K562 (cell line): Measurements from ENCODE around the gene MEX3C. TPM values are rescaled to one million over a fixed set of nuclear protein-coding genes. Genes with fewer than 3 reads are reported as not detected.

Source experiments
- ATAC-seq: fragments of 200-7000 bp; cut with Tn5 transposase; 3 replicates; pipeline ENCODE4 v1.9.1; 2020; ENCODE audit warnings: moderate library complexity
- BruUV-seq: library from RNA; stranded (reverse); fragments of 400-500 nt; replicated peaks from 2 replicates; lab custom pipeline; 2021; lab: Mats Ljungman, UMichigan
- CTCF ChIA-PET: fragments of 300-600 bp; formaldehyde crosslinking; extraction: SDS; loops from one replicate; lab custom pipeline; 2021; ENCODE audit warnings: low intra/inter-chr PET ratio; lab: Yijun Ruan, JAX
- POLR2A ChIA-PET: fragments of 300-600, 350-650 bp; sonication (Branson Sonifier 250); formaldehyde crosslinking; extraction: SDS; loops from one replicate; lab custom pipeline; 2021; ENCODE audit warnings: antibody characterized with exemption, inconsistent platforms; lab: Yijun Ruan, JAX
- DNase-seq, 4 experiments: peaks; one replicate each; pipeline versions ENCODE4 v3.0.0 to v3.0.0-alpha.2; 2011 to 2018; ENCODE audit warnings: low spot score in 3 of 4, mixed read lengths in 3 of 4; ENCODE audit errors: extremely low read depth in 1 of 4
- FAIRE-seq: peaks from 2 replicates; lab custom pipeline; 2011; peaks lifted over from hg19 to GRCh38; lab: Jason Lieb, UNC
- H2AFZ ChIP-seq: 2 replicates; pipeline ENCODE4 v1.6.0; 2011; ENCODE audit warnings: low read depth, low read length, control low read depth, inconsistent platforms
- H3K27ac ChIP-seq: fragments of 200-600 bp; 3 replicates; pipeline ENCODE4 v1.8.0; 2011; ENCODE audit warnings: low read depth, mild to moderate bottlenecking, control low read depth, inconsistent platforms, low read length, moderate library complexity, mixed read lengths; ENCODE audit errors: extremely low read depth
- H3K27me3 ChIP-seq, 2 experiments: fragments of 300-600 bp in 1 of 2; 2 replicates in 1 of 2; 3 replicates in 1 of 2; pipeline versions ENCODE4 v1.6.0 to v1.8.0; 2011; ENCODE audit warnings: inconsistent platforms in 2 of 2, low read length in 2 of 2, mild to moderate bottlenecking in 1 of 2, mixed read lengths in 1 of 2, moderate library complexity in 1 of 2; ENCODE audit not compliant: control insufficient read depth in 2 of 2, insufficient read depth in 2 of 2
- H3K36me3 ChIP-seq: fragments of 300-600 bp; 3 replicates; pipeline ENCODE4 v1.8.0; 2011; ENCODE audit warnings: mild to moderate bottlenecking, low read length, inconsistent platforms; ENCODE audit not compliant: control insufficient read depth, insufficient read depth
- H3K4me1 ChIP-seq, 2 experiments: fragments of 200-600 bp in 1 of 2; replicated peaks in 1 of 2; 2 replicates in 1 of 2; 3 replicates in 1 of 2; pipeline versions ENCODE4 v1.5.1 to v1.8.0; 2011; ENCODE audit warnings: inconsistent platforms in 2 of 2, low read length in 2 of 2, mild to moderate bottlenecking in 1 of 2, mixed read lengths in 1 of 2, moderate library complexity in 1 of 2; ENCODE audit not compliant: control insufficient read depth in 2 of 2, insufficient read depth in 2 of 2
- H3K4me2 ChIP-seq: 2 replicates; pipeline ENCODE4 v1.6.1; 2011; ENCODE audit warnings: low read length, control low read depth, inconsistent platforms, mixed read lengths; ENCODE audit not compliant: insufficient read depth
- H3K4me3 ChIP-seq: fragments of 200-600 bp; sonication (generic), shearing (Covaris generic); 2 replicates; pipeline ENCODE4 v1.5.1; 2016; ENCODE audit warnings: control low read depth, inconsistent platforms
- H3K79me2 ChIP-seq: fragments of 200-600 bp; 3 replicates; pipeline ENCODE4 v1.8.0; 2011; ENCODE audit warnings: low read length, inconsistent platforms; ENCODE audit not compliant: control insufficient read depth, insufficient read depth
- H3K9ac ChIP-seq, 2 experiments: 2 replicates each; pipeline versions ENCODE4 v1.6.0 to v1.6.1; 2011; ENCODE audit warnings: low read depth in 2 of 2, low read length in 2 of 2, control low read depth in 1 of 2, inconsistent platforms in 1 of 2, mild to moderate bottlenecking in 1 of 2, mixed read lengths in 1 of 2; ENCODE audit not compliant: insufficient read depth in 1 of 2
- H3K9me1 ChIP-seq: one replicate; pipeline ENCODE4 v1.6.0; 2011; ENCODE audit warnings: inconsistent platforms, mild to moderate bottlenecking, low read length, moderate library complexity; ENCODE audit not compliant: control insufficient read depth, insufficient read depth
- H3K9me3 ChIP-seq: replicated peaks from 2 replicates; pipeline ENCODE4 v1.5.1; 2011; ENCODE audit warnings: low read depth, low read length, inconsistent platforms; ENCODE audit not compliant: control insufficient read depth, insufficient read depth
- H4K20me1 ChIP-seq: replicated peaks from 2 replicates; pipeline ENCODE4 v1.6.1; 2011; ENCODE audit warnings: low read length, inconsistent platforms, mixed read lengths; ENCODE audit not compliant: control insufficient read depth, insufficient read depth
- ATF7 ChIP-seq: fragments of 450-650 bp; IDR thresholded peaks from 2 replicates; pipeline ENCODE4 v1.7.1; 2014; ENCODE audit warnings: mild to moderate bottlenecking, moderate library complexity
- CEBPG ChIP-seq, 3 experiments: fragments of 200-800 bp in 1 of 3; sonication (Bioruptor generic) in 1 of 3; sonication (generic) in 1 of 3; formaldehyde crosslinking in 1 of 3; IDR thresholded peaks in 2 of 3; conservative IDR thresholded peaks in 1 of 3; 2 replicates each; pipeline versions ENCODE4 v1.6.1 to v1.8.0; 2016 to 2022; ENCODE audit warnings: missing compliant biosample characterization in 2 of 3, missing genetic modification characterization in 2 of 3, mild to moderate bottlenecking in 1 of 3, missing genetic modification reagents in 1 of 3
- FOS ChIP-seq: IDR thresholded peaks from 3 replicates; pipeline ENCODE4 v1.6.1; 2011; ENCODE audit not compliant: insufficient read length; ENCODE audit errors: extremely low read depth
- HMGN3 ChIP-seq: IDR thresholded peaks from 2 replicates; pipeline ENCODE4 v1.6.1; 2011; ENCODE audit warnings: borderline replicate concordance, low read depth, mild to moderate bottlenecking, mixed read lengths, low read length; ENCODE audit not compliant: insufficient read length; ENCODE audit errors: extremely low read depth
- JUN ChIP-seq, 2 experiments: sonication (generic) in 1 of 2; formaldehyde crosslinking in 1 of 2; IDR thresholded peaks; 2 replicates each; pipeline versions ENCODE4 v1.6.1 to v1.8.0; 2012 to 2022; ENCODE audit warnings: borderline replicate concordance in 2 of 2, mild to moderate bottlenecking in 2 of 2, improper control_type of control experiment in 1 of 2, low read depth in 1 of 2, low read length in 1 of 2, missing genetic modification reagents in 1 of 2
- LCOR ChIP-seq: sonication (generic); formaldehyde crosslinking; IDR thresholded peaks from 2 replicates; pipeline ENCODE4 v1.8.0; 2022; ENCODE audit warnings: mild to moderate bottlenecking, missing genetic modification reagents
- MAFG ChIP-seq: fragments of 450-650 bp; conservative IDR thresholded peaks from 2 replicates; pipeline ENCODE4 v1.6.1; 2016; ENCODE audit warnings: missing genetic modification characterization, missing compliant biosample characterization
- SETDB1 ChIP-seq: IDR thresholded peaks from one replicate; pipeline ENCODE4 v1.6.1; 2012; ENCODE audit warnings: low read length, control low read depth, inconsistent platforms
- THRB ChIP-seq: fragments of 450-650 bp; formaldehyde crosslinking; conservative IDR thresholded peaks from 2 replicates; pipeline ENCODE4 v1.4.0; 2022; ENCODE audit warnings: mild to moderate bottlenecking, missing genetic modification characterization
- TRIM25 ChIP-seq: fragments of 450-650 bp; IDR thresholded peaks from 2 replicates; pipeline ENCODE4 v1.7.0; 2016; ENCODE audit warnings: borderline replicate concordance
- XRCC5 ChIP-seq: fragments of 200-400 bp; formaldehyde crosslinking; IDR thresholded peaks from 2 replicates; pipeline ENCODE4 v1.6.1; 2017; ENCODE audit warnings: low read depth, mild to moderate bottlenecking, low read length
- ZNF507 ChIP-seq: conservative IDR thresholded peaks from 2 replicates; pipeline ENCODE4 v1.6.1; 2017; ENCODE audit warnings: missing genetic modification characterization, missing compliant biosample characterization
- ZNF766 ChIP-seq: fragments of 200-800 bp; sonication (Bioruptor generic); conservative IDR thresholded peaks from 2 replicates; pipeline ENCODE4 v1.6.1; 2016; ENCODE audit warnings: missing genetic modification characterization, missing compliant biosample characterization
- in situ Hi-C: fragments of 300-500 bp; cut with MboI; formaldehyde crosslinking; loops from 4 replicates; pipeline ENCODE4 v1.15.0; 2018; ENCODE audit warnings: inconsistent platforms, mixed read lengths
- intact Hi-C: fragments of 100-400 bp; cut with micrococcal nuclease; formaldehyde crosslinking; loops from 2 replicates; pipeline ENCODE4 v1.14.2; 2022
- polyA plus RNA-seq, 8 experiments: library from polyadenylated mRNA; depleted of rRNA in 4 of 8; stranded (reverse) in 5 of 8; unstranded in 3 of 8; fragments of >200 nt; fragmentation: Nextera tagmentation in 2 of 8; fragmentation: Illumina TruSeq in 1 of 8; extraction: Ambion mirVana in 2 of 8; extraction: Trizol in 1 of 8; gene quantifications; 2 replicates each; pipeline versions ENCODE4 v1.2.1 to v1.2.3, GENCODE V29; 2011 to 2014; ENCODE audit warnings: inconsistent platforms in 1 of 8, missing spikeins in 1 of 8
- total RNA-seq, 7 experiments: library from RNA; depleted of rRNA in 6 of 7; stranded (reverse); fragments of >200 nt in 6 of 7; fragmentation: Illumina TruSeq in 2 of 7; extraction: Trizol in 2 of 7; gene quantifications; 2 replicates each; pipeline versions ENCODE4 v1.2.1 to v1.2.3, GENCODE V29; 2011 to 2021; ENCODE audit warnings: low replicate concordance in 1 of 7
- TF ChIP-seq, protein P1 (sequence below): fragments of 450-650 bp; IDR thresholded peaks from 2 replicates; pipeline ENCODE4 v1.6.1; 2017; ENCODE audit warnings: antibody characterized with exemption
- TF ChIP-seq, protein P2 (sequence below): fragments of 450-650 bp; IDR thresholded peaks from 2 replicates; pipeline ENCODE4 v1.6.1; 2014; ENCODE audit warnings: low read depth, mild to moderate bottlenecking, moderate library complexity, borderline replicate concordance

MEX3C gene
- total and polyA plus RNA-seq, 9 of the 15 experiments (the other 6 are each of a cell fraction or from before 2014, with no cell fraction given): 2.4 to 14.2 (median 10.6) TPM

- intact Hi-C loops (no loop called here), in situ Hi-C loops (no loop called here)
- Histone ChIP-seq H3K27me3 (no peaks in the 10 kb centered on the region), H4K20me1 (no peaks in the 10 kb centered on the region; the same call in 1 of the 2 replicates), H3K36me3 (peaks cover 7% of the 10 kb centered on the region; the same call in 2 of the 3 replicates), H3K79me2 (peaks cover 86% of the 10 kb centered on the region), H3K9ac (no peak overlapping the region), H3K4me2 (no peak overlapping the region), H3K9me1 (peaks cover 3% of the 10 kb centered on the region), H3K4me1 (peaks cover 0 to 19% of the 10 kb centered on the region in 2 experiments; a peak in 3 of 5 replicates), H3K27ac (no peak overlapping the region), H3K9me3 (no peaks in the 10 kb centered on the region), H3K4me3 (no peak overlapping the region), H2AFZ (no peak overlapping the region)
- no peak for ATAC-seq
- BruUV-seq: no TSS peak
- ChIA-PET CTCF (no interaction called here), POLR2A (no interaction called here)
- no peak for DNase-seq
- FAIRE-seq: no peak
- no peak for TF ChIP-seq JUN (IDR thresholded peaks at IDR 0.05; ENCODE audit: borderline replicate concordance, low read depth, low read length)
- no peak for TF ChIP-seq JUN (CRISPR knock-in tag; IDR thresholded peaks at IDR 0.05; ENCODE audit: borderline replicate concordance)
- TF ChIP-seq XRCC5: no peak
- TF ChIP-seq FOS: no peak
- no peak for TF ChIP-seq LCOR (CRISPR knock-in tag)
- TF ChIP-seq ZNF766 (CRISPR knock-in tag): no peak
- TF ChIP-seq, protein P1, sequence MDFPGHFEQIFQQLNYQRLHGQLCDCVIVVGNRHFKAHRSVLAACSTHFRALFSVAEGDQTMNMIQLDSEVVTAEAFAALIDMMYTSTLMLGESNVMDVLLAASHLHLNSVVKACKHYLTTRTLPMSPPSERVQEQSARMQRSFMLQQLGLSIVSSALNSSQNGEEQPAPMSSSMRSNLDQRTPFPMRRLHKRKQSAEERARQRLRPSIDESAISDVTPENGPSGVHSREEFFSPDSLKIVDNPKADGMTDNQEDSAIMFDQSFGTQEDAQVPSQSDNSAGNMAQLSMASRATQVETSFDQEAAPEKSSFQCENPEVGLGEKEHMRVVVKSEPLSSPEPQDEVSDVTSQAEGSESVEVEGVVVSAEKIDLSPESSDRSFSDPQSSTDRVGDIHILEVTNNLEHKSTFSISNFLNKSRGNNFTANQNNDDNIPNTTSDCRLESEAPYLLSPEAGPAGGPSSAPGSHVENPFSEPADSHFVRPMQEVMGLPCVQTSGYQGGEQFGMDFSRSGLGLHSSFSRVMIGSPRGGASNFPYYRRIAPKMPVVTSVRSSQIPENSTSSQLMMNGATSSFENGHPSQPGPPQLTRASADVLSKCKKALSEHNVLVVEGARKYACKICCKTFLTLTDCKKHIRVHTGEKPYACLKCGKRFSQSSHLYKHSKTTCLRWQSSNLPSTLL: no peak
- no peak for TF ChIP-seq ATF7
- TF ChIP-seq TRIM25: no peak
- TF ChIP-seq THRB (CRISPR knock-in tag): no peak
- TF ChIP-seq, protein P2, sequence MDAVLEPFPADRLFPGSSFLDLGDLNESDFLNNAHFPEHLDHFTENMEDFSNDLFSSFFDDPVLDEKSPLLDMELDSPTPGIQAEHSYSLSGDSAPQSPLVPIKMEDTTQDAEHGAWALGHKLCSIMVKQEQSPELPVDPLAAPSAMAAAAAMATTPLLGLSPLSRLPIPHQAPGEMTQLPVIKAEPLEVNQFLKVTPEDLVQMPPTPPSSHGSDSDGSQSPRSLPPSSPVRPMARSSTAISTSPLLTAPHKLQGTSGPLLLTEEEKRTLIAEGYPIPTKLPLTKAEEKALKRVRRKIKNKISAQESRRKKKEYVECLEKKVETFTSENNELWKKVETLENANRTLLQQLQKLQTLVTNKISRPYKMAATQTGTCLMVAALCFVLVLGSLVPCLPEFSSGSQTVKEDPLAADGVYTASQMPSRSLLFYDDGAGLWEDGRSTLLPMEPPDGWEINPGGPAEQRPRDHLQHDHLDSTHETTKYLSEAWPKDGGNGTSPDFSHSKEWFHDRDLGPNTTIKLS: no peak
- no peak for TF ChIP-seq ZNF507 (tag)
- TF ChIP-seq SETDB1: no peak
- TF ChIP-seq MAFG (tag): no peak
- TF ChIP-seq HMGN3: no peak
- no peak for TF ChIP-seq CEBPG (CRISPR knock-in tag; IDR thresholded peaks at IDR 0.05)
- no peak for TF ChIP-seq CEBPG (tag; conservative IDR thresholded peaks at IDR 0.05 in 1 of 2, IDR thresholded peaks at IDR 0.05 in 1 of 2)
Observed at GRCh38 chr18:51190000-51190399, 7.5 kb downstream of the MEX3C start.
